Left ventricle myocardium superior (tissue), 1 donor: ENCODE measurements around the gene VIT. TPM values are rescaled to one million over a fixed set of nuclear protein-coding genes. Genes with fewer than 3 reads are reported as not detected.
"Not testable (repeated sequence)": the region's sequence is repeated elsewhere in the genome, so short reads cannot be mapped to it uniquely, and the experiment has no call there.

ENCODE experiments used
- ATAC-seq: fragments of 200-7000 bp; cut with Tn5 transposase; one replicate; pipeline ENCODE4 v1.9.1; 2020; ENCODE audit warnings: mild to moderate bottlenecking, moderate library complexity
- DNase-seq: peaks from one replicate; pipeline ENCODE4 v3.0.0-alpha.2; 2020
- intact Hi-C: fragments of 100-400 bp; cut with micrococcal nuclease; formaldehyde crosslinking; loops from one replicate; pipeline ENCODE4 v1.11.0; 2022
- total RNA-seq: library from RNA; stranded (reverse); fragmentation: NEBNext Ultra II Directional; extraction: Animal tissue kit (Norgen Biotek cat#: 25700); gene quantifications from one replicate; pipeline ENCODE4 v1.2.1, GENCODE V29; 2021
- donor health status: DM: no; HTN: yes; CAD: no; lungs with severe emphysema.

The VIT gene
- total RNA-seq, 1 donor from 2014 or later = 13.3 TPM

DNA sequence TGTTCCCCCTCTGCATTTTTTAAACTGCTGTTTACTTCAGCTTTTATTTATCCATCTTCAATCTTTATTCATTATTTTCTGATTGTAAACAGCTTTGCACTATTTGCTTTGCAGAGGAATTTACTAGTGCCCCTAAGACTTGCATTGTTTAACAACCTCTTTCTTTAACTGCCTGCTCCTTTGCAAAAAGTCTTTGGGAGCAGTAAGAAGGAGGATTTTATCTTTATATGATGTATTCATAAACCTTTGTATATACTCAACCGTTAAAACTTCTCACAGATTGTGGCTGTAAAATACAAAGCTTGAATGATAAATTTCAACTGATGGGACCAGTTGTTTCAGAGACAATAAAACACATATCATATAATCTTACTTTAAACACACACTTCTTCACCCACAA is 20.1 kb upstream of the VIT start:
- no peak for DNase-seq
- no peak for ATAC-seq
- intact Hi-C loops = no loop called here

DNA sequence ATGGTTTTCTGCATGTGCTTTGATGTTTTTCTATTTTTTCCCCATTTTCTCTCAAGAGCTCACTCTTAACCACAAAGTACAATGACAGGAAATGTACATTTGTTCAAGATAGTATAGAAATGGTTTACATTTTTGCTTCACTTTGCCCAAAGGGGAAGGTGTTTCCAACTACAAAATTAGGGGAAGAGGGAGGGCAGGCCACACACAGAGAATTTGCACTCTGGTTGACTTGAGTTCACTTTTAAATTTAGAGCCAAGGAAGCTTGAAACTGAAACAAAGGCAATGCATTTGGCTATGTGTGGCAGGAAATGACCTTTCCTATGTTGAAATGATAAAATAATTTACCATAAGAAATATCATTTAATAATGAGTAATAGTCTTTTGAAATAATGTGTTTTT is 19.1 kb upstream of the VIT start:
- ATAC-seq (no peak), DNase-seq (no peak)
- intact Hi-C loops = no loop called here

- intact Hi-C loops = no loop called here
- DNase-seq (no peak), ATAC-seq (no peak)
These were observed 18.4 kb upstream of the VIT start for GRCh38 chr2:36677996-36678605.

- intact Hi-C loops = no loop called here
- DNase-seq = no peak
These were observed 17.7 kb upstream of the VIT start for GRCh38 chr2:36678856-36679255.

GRCh38 chr2:36680012-36680411 is 16.5 kb upstream of the VIT start:
- no peak for ATAC-seq
- DNase-seq = no peak
- intact Hi-C loops = no loop called here

More at GRCh38 chr2:36678856-36679255, 17.7 kb upstream of the VIT start:
- no peak for ATAC-seq

- ATAC-seq = no peak
- DNase-seq = no peak
- intact Hi-C loops = no loop called here
These were observed 13.9 kb upstream of the VIT start for GRCh38 chr2:36682562-36682961.

GRCh38 chr2:36683002-36683401 is 13.5 kb upstream of the VIT start:
- DNase-seq (no peak), ATAC-seq (no peak)
- intact Hi-C loops = no loop called here

DNA sequence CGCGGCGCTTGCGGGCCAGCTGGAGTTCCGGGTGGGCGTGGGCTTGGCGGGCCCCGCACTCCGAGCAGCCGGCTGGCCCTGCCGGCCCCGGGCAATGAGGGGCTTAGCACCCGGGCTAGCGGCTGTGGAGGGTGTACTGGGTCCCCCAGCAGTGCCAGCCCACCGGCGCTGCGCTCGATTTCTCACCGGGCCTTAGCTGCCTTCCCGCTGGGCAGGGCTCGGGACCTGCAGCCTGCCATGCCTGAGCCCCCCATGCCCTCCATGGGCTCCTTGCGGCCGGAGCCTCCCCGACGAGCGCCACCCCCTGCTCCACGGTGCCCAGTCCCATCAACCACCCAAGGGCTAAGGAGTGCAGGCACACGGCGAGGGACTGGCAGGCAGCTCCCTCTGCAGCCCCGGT is 8.2 kb upstream of the VIT start:
- intact Hi-C loops, ATAC-seq, DNase-seq: not testable (repeated sequence)

DNA sequence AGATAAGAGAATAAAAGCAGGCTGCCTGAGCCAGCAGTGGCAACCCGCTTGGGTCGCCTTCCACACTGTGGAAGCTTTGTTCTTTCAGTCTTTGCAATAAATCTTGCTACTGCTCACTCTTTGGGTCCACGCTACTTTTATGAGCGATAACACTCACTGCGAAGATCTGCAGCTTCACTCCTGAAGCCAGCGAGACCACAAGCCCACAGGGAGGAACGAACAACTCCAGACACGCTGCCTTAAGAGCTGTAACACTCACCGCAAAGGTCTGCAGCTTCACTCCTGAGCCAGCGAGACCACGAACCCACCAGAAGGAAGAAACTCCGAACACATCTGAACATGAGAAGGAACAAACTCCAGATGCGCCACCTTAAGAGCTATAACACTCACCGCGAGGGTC is 7.5 kb upstream of the VIT start:
- ATAC-seq, intact Hi-C loops, DNase-seq: not testable (repeated sequence)

DNA sequence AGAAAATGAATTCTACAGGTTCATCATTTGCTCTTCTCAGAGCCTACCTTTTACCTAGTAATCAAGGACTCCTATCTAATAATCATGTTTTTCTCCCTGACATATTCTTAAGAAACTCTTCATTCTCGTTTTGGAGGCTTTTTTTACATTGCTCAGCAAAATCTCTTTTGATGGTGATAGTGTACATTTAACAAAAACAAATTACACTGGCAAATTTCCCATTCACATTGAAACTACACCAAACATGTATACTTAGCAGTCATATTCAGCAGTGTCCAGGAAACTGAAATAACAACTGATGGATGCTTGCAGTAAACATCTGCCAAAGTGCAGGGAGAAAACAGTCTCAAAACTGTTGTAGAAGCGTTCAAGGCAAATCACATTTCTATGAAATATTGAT is 4.4 kb upstream of the VIT start:
- DNase-seq (no peak), ATAC-seq (no peak)
- intact Hi-C loops = no loop called here

DNA sequence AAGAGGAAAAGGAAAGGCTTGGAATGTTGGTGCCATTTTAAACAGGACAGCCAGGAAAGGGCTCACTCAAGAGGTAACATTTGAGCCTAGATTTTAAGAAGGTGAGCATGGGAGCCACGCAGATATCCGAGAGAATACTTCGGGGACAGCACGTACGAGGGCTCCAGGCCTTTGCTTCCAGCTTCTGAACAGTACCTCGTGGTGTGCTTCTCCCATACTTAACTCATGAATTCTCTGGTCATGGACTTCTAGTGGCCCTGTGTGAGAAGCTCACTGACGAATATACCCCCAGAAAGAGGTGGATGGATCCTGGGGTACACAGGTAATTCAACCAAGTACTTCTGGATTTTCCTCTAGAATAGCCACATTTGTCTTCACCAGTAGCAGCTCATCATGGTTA is 2.7 kb upstream of the VIT start:
- intact Hi-C loops = no loop called here
- ATAC-seq = no peak

DNA sequence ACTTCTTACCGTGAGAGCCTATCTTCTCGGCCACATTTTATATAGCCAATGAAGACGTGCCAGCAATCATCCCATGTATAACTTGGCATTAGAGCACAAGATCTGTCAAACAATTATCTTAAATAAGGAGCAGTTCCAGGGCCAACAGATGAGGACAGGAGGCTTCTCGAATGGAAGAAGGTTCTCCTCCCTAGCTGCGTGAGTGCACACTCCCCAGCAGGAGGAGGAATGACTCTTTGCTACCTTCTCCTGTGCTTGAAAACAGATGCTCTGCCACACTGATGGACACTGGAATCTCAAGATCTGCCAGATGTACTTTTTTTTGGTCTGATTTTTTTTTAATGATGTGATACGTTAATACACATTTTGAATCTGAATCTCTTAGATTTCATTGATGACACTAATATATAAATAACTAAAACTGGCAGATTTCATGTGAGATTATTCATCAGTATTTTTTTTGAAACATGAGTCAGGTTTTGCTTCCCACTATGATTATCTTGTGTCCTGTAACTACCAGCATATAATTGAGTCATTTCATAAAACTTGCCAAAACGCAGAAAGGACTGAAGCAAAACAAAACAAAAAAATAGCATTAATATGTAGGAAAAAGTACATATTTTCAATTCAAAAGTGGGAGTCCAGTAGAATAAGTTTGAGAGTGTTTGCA is 626 bp upstream of the VIT start:
- intact Hi-C loops = no loop called here

More for the DNA sequence above, 2.7 kb upstream of the VIT start:
- DNase-seq = no peak

GRCh38 chr2:36697424-36698066 is 1.0 kb downstream of the VIT start:
- DNase-seq (no peak), ATAC-seq (no peak)
- intact Hi-C loops = no loop called here

More for the DNA sequence above, 626 bp upstream of the VIT start:
- DNase-seq (no peak), ATAC-seq (peak; percentile 82)

DNA sequence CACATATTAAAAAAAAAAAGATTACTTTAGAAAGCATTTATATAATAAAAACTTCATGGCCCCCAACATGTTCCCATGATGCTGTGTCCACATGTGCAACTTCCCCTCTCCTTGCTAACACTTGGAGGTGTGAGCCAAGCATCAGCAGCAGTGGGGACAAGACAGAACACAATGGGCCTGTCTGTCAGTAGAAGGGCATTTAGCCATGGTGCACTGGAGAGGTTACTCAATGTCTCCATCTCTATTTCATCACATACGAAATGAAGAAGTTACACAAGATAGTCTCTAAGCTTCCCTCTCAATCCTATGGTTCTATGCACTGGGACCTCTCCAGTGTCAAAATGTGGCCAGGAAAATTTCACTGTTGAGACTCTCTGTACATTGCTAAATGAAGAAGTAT is 2.5 kb downstream of the VIT start:
- ATAC-seq = peak; percentile 88
- DNase-seq = no peak
- intact Hi-C loops = no loop called here

DNA sequence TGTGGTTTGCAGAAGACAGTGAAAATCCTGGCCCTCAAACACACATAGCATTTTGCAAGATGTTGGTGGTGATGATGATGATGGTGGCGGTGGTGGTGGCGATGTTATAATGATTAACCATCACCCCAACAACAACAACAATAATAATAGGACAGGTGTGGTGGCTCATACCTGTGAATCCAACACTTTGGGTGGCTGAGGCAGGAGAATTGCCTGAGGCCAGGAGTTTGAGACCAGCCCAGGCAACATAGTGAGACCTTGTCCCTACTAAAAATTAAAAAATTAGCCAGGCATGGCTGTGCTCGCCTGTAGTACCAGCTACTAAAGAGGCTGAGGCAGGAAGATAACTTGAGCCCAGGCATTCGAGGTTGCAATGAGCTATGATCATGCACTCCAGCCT is 3.8 kb downstream of the VIT start:
- no peak for DNase-seq
- intact Hi-C loops = no loop called here
- ATAC-seq = no peak

GRCh38 chr2:36701391-36701795 is 4.9 kb downstream of the VIT start:
- intact Hi-C loops = no loop called here
- DNase-seq = no peak
- ATAC-seq = no peak

DNA sequence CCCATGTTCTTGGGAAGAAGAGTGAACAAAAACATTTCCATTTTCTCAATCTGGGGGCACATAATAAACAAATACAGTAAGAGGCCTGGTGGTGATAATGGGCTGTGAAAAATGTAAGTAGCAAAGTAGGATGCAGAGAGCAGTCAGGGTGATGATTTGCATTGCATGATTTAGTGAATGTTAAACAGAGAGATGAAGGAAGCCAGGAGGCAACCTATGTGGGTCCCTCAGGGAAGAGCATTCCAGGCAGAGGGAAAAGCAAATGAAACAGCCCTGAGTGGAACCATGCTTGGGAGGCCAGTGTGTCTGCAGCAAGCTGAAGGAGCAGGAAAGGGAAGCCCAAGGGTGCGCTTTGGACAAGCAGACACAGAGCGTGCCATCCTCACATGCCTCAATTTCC is 5.4 kb downstream of the VIT start:
- ATAC-seq = no peak
- DNase-seq = no peak
- intact Hi-C loops = no loop called here

DNA sequence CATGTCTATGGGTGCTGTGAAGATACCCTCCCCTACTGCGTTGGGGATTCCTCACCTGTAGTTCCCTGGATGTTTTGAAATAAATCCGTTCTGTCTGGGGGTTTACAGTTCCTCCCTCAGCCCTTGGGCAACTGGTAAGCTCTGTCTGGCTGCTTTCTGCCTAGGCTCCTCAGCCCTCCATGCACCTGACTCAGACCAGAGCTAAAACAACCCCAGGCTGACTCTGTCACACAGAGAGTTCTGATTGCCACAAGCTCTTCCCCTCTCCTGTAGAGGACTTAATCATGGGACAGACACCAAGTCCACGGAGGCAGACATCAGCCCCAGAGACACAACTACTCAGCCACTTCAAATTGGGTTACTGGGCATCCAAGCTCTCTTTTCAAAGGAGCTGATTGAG is 6.3 kb downstream of the VIT start:
- no peak for DNase-seq
- intact Hi-C loops = no loop called here
- no peak for ATAC-seq

DNA sequence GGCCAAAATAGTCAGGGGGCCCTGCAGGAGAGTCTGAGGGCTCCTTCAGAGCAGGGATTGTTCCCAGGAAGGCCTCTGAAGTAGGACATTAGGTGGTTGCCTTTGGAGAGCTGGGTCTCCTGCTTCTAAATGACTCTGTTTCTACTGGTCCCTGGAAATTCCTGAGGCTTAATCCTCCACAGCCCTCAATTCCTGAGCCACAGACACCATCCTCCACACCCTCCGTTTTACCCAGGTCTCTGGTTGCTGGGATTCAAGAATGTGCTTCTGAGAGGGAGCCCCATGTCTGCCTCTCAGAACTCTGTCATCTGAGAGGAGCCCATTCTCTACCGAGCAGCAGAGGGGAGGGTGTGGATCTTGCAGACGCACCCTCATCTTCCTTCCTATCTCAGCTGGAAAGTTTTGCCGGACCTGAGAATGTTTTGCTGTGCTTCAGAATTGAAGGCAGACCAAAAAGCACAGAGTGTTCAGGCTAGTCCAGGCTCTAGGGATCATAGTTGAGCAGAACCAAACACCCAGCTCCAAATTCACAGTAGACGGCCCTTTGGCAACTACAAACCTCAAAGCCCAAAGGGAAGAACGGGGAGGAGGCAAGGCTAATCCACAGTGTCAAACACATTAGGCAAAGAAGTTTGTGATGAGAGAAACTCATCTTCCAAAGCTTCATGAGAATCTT is 8.1 kb downstream of the VIT start:
- intact Hi-C loops = no loop called here
- DNase-seq (no peak), ATAC-seq (peak; percentile 86)

DNA sequence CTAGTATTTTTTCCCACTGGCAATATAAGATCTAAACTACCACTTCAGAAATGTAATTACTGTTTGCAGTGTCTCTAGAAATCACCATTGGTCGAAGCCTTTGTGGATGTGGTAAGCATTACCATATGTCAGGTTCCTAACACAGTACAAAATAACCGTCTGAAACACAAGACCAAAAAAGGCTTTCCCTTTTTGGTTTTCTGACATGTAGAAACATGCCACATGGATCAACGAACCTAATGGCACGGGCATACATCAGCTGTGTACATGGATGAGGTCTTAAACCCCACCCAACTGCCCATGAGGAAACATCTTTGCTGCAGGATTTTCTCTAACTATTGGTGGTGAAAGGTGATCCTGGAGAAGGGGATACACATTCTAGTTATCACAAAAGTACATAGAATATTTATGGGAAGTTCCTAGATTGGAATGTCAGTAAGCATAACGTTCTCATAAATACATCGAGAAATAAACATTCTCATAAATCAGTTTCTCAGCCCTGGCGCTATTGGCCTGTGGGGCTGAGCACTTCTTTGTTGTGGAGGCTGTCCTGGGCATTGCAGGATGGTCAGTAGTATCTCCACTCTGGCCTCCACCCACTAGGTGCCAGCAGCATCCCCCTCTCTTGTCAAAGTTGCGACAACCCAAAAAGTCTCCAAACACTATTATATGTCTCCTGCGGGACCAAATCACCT is 9.0 kb downstream of the VIT start:
- ATAC-seq = no peak
- no peak for DNase-seq

More for the DNA sequence above, 9.0 kb downstream of the VIT start:
- intact Hi-C loops = no loop called here
